AG20443 (cell line): ENCODE data around the gene KLK3.

Source experiments
- DNase-seq: peaks from one replicate; pipeline ENCODE4 v3.0.0; 2012; ENCODE audit warnings: low spot score, mixed read lengths

The KLK3 gene

GRCh38 chr19:50898018-50898417, 43.3 kb downstream of the KLK3 start:
- DNase-seq, result no peak

GRCh38 chr19:50899569-50899968, 44.9 kb downstream of the KLK3 start:
- DNase-seq, result no peak

DNA sequence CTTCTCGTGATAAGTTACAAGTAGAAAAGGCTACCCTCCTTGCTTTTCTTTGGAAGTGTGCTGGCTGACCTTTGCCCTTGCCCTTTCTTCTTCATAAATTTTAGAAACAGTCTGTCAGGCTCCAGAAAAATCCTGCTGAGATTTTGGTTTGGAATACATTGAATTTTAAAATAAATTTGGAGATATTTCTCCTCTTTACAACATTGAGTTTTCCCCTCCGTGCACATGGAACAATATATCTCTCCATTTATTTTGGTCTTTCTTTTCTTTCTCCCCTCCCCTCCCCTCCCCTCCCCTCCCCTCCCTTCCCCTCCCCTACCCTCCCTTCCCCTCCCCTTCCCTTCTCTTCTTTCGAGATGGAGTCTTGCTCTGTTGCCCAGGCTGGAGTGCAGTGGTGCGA, 47.9 kb downstream of the KLK3 start:
- DNase-seq, result no peak

DNA sequence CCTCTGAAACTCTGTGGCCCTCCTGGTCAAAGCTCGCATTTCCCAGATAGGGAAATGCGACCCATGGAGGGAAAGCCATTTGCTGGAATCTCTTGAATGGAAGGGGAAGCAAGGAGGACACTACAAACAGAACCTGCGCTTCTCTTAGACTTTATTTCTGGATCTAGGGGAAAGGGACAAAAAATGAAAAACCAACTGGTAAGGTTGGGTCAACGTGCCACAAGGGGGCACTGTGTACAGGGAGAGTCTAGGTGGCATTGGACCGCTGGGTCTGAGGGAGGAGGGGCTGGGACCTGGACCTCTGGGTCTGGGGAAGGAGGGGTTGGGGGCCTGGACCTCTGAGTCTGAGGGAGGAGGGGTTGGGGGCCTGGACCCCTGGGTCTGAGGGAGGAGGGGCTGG, 51.5 kb downstream of the KLK3 start:
- no peak for DNase-seq

- DNase-seq, result no peak
These were observed 53.6 kb downstream of the KLK3 start for GRCh38 chr19:50908336-50908735.

GRCh38 chr19:50909240-50910070, 54.7 kb downstream of the KLK3 start:
- peak; percentile 47 for DNase-seq
